Cardiac muscle cell (in vitro differentiated cells and primary cell): Measurements from ENCODE around the gene GBX1. TPM values are rescaled to one million over a fixed set of nuclear protein-coding genes. Genes with fewer than 3 reads are reported as not detected.

Source experiments
- DNase-seq, 2 donors: peaks; one replicate each; pipeline versions ENCODE4 v3.0.0 to v3.0.0-alpha.2; 2010 to 2017; ENCODE audit warnings: low read depth in 1 of 2, low spot score in 1 of 2
- H3K27ac ChIP-seq: fragments of 200-600 bp; sonication (generic); 2 replicates; pipeline ENCODE4 v1.5.1; 2016
- H3K27me3 ChIP-seq: fragments of 200-600 bp; sonication (generic); 2 replicates; pipeline ENCODE4 v1.6.0; 2016; ENCODE audit warnings: control low read depth
- H3K36me3 ChIP-seq: fragments of 200-600 bp; sonication (generic); 2 replicates; pipeline ENCODE4 v1.5.1; 2016; ENCODE audit warnings: control low read depth
- H3K4me1 ChIP-seq: fragments of 200-600 bp; sonication (generic); 2 replicates; pipeline ENCODE4 v1.8.1; 2017; ENCODE audit warnings: low read depth, mild to moderate bottlenecking, mixed run types
- H3K4me3 ChIP-seq: fragments of 200-600 bp; sonication (generic); 2 replicates; pipeline ENCODE4 v1.5.1; 2016; ENCODE audit warnings: mild to moderate bottlenecking
- H3K9me3 ChIP-seq: fragments of 200-600 bp; sonication (generic); 2 replicates; pipeline ENCODE4 v1.5.1; 2017; ENCODE audit warnings: low read depth, mild to moderate bottlenecking, control low read depth
- polyA plus RNA-seq: library from polyadenylated mRNA; unstranded; fragments of >200 nt; fragmentation: Nextera tagmentation; extraction: Ambion mirVana; gene quantifications from 2 replicates; pipeline ENCODE4 v1.2.1, GENCODE V29; 2016
- total RNA-seq: library from RNA; depleted of rRNA; stranded (reverse); fragments of >200 nt; gene quantifications from 2 replicates; pipeline ENCODE4 v1.2.3, GENCODE V29; 2016
- TF ChIP-seq, protein P1 (sequence below): IDR thresholded peaks from 2 replicates; pipeline ENCODE4 v1.5.1; 2012; ENCODE audit warnings: low read depth, mild to moderate bottlenecking, low read length

The GBX1 gene
- total and polyA plus RNA-seq, 2 experiments from 2014 or later, result 0.36 to 1.3 TPM

DNA sequence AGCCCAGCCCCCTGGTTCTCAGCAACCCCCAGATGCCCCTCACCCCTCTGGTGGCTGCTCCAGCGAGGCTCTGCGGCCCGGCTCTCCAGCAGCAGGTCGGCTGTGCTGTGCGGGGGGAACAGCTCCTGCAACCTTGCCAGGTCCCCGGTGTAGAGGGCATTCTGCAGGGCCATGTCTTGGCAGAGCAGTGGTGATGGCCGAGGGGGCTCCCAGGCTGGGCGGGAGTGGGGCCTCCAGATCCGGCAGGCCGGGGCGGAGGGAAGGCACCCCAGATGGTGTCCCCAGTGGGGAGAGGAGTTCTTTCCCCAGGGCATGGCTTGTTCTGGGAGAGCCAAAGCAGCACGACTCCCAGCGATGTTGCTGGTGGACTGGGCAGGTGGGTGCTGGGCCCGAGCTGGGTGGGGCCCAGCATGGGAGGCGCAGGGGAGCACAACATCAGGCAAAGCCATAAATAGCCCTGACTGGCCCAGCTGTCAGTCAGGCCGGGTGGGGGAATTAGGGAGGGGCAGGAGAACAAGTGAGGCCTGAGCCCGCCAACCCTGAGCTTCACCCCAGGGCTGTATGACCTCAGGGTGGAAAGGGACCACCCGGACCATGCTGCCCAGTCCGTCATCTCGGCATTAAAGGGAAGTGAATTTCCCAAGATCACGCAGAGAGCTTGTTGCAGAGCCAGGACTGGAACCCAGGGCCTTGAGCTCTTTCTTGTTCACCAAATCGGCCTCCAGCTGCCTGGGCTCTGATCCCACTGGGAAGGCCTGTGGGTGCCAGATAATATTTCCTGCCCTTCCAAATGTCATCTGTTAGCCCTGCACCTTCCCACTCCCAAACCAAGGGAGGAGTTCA, 20.1 kb upstream of the GBX1 start:
- H3K27me3 ChIP-seq, result peaks cover 8% of the 10 kb centered on the region
- no peaks in the 10 kb centered on the region for H3K9me3 ChIP-seq
- peaks cover 12% of the 10 kb centered on the region for H3K4me1 ChIP-seq
- peak overlapping the region; percentile 32 for H3K27ac ChIP-seq
- no peaks in the 10 kb centered on the region for H3K36me3 ChIP-seq
- DNase-seq, result no peak
- TF ChIP-seq, protein P1, sequence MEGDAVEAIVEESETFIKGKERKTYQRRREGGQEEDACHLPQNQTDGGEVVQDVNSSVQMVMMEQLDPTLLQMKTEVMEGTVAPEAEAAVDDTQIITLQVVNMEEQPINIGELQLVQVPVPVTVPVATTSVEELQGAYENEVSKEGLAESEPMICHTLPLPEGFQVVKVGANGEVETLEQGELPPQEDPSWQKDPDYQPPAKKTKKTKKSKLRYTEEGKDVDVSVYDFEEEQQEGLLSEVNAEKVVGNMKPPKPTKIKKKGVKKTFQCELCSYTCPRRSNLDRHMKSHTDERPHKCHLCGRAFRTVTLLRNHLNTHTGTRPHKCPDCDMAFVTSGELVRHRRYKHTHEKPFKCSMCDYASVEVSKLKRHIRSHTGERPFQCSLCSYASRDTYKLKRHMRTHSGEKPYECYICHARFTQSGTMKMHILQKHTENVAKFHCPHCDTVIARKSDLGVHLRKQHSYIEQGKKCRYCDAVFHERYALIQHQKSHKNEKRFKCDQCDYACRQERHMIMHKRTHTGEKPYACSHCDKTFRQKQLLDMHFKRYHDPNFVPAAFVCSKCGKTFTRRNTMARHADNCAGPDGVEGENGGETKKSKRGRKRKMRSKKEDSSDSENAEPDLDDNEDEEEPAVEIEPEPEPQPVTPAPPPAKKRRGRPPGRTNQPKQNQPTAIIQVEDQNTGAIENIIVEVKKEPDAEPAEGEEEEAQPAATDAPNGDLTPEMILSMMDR, result no peak
- H3K4me3 ChIP-seq, result no peak overlapping the region

DNA sequence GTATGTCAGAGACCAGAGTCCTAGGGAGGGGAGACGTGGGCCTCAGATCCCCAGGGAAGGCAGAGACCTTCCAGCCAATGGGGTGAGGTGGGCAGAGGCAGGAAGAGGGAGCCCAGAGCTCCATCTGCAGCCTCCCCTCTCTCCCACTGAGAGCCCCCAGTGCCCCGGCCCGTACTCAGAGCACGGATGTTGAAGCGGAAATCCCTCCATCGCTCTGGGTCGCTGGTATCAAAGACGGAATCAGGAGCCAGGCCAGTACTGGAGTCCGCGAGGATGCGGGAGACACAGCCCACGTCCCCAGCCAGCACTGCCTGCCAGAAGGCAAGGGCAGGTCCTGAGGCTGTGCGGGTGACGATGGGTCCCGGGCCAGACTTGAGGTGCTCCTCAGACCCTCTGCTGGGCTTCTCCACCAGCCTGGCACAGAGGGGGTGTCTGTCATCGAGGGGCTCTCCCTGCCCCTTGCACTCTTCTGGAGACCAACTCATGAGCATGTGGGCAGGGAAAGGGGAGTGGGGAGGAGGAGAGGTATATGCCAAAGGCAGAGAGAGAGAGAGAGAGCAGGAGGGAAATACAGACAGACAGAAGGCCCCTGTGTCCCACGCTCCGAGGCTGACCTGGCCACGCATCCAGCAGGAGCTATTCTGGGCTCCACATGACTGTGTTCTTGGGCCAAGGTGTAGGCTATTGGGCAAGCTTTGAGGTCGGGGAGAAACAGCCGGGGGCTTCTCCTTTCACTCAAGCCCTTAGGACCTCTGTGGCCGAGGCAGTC, 19.3 kb upstream of the GBX1 start, which contains the start of gene ASB10:
TSS of gene ASB10 (minus strand) at position 611 of the 769 bp plus-strand sequence. CDS start at position 491, 120 bp downstream.
- H3K4me1 ChIP-seq, result peaks cover 12% of the 10 kb centered on the region
- H3K27me3 ChIP-seq, result peaks cover 8% of the 10 kb centered on the region
- H3K36me3 ChIP-seq, result no peaks in the 10 kb centered on the region
- no peaks in the 10 kb centered on the region for H3K9me3 ChIP-seq
- no peak for DNase-seq
- H3K27ac ChIP-seq, result peak within 1 kb of the TSS; percentile 32
- TF ChIP-seq, protein P1, result no peak
- no peak within 1 kb of the TSS for H3K4me3 ChIP-seq

DNA sequence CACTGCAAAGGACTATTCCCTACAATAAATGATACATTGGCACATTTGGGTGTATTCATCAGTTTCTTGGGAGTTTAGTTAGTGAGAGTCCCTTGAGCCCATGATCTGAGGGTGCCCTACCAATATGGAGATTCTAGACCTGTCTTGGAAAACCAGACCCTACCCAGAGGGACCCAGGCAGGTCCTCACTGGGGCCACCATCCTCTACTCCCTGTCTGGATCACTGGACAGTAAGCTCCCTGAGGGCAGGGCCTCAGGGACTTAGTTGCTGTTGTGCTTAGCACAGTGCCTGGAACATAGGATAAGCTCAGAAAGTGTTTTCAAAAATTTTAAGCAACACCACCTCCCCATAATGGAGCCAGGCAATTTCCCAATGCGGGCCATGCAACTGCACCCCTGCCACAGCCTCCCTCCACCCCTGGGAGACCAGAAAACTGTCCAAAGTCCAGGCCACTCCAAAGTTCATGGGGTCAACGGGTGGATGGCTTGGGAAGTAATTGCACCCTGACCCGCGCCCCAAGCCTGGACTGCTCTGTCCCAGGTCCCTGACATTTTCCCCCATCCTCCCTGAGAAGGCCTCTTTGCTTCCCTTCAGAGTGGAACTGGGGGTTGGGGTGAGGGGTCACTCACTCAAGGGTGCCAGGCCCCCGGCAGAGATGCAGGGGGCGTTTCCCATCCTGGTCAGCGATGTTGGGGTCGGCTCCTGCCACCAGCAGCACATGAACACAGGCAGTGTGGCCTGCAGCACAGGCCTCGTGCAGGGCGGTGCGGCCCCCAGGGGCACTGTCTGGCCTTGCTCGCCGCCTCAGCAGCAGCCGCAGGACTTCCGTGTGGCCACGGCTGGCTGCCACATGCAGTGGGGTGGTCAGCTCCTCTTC, 18.5 kb upstream of the GBX1 start:
- H3K4me3 ChIP-seq, result no peak overlapping the region
- TF ChIP-seq, protein P1, result no peak
- DNase-seq, result no peak
- H3K4me1 ChIP-seq, result peaks cover 12% of the 10 kb centered on the region
- no peaks in the 10 kb centered on the region for H3K36me3 ChIP-seq
- no peaks in the 10 kb centered on the region for H3K9me3 ChIP-seq
- H3K27me3 ChIP-seq, result peaks cover 6% of the 10 kb centered on the region
- no peak overlapping the region for H3K27ac ChIP-seq

DNA sequence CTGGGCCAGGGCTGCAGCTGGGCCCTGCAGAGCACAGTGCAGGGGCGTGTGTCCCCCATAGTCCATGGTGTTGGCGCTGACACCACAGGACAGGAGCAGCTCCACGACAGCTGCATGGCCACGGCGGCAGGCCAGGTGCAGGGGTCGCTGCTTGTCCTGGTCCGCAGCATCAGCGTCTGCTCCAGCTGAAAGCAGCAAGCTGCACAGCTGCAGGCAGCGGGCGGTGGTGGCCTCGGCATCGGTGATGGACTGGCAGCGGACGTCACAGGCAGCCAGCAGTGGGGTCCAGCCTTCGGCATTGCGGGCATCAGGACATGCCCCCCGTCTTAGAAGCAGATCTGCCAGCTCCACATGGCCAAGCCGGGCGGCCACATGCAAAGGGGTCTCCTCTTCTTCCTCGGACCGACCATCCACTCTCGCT, 13.5 kb upstream of the GBX1 start:
- TF ChIP-seq, protein P1, result no peak
- H3K4me1 ChIP-seq, result no peaks in the 10 kb centered on the region
- H3K27me3 ChIP-seq, result peaks cover 18% of the 10 kb centered on the region
- no peak overlapping the region for H3K27ac ChIP-seq
- H3K4me3 ChIP-seq, result no peak overlapping the region
- H3K9me3 ChIP-seq, result no peaks in the 10 kb centered on the region
- DNase-seq, result no peak
- no peaks in the 10 kb centered on the region for H3K36me3 ChIP-seq

DNA sequence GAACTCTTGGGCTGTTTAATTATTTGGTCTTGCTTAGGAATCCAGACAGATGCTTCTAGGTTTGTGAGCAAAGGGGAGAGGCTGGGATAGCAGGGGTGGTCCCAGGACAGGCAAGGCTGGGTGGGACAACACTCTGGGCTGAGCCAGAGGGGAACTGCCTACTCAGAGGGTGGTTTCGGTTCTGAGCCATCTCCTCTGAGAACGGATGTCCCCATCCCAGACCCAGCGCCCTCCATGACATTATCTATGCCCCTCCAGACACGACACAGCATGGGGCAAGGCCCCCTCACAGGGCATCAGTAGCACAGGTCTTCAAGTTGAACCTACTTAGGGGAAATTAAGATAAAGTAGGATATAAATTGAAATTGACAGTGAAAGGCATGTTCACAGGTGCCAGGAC, 12.5 kb upstream of the GBX1 start:
- no peaks in the 10 kb centered on the region for H3K9me3 ChIP-seq
- no peak overlapping the region for H3K27ac ChIP-seq

More for the DNA sequence above, 12.5 kb upstream of the GBX1 start:
- Histone ChIP-seq H3K4me1 (no peaks in the 10 kb centered on the region), H3K36me3 (no peaks in the 10 kb centered on the region), H3K4me3 (no peak overlapping the region), H3K27me3 (peaks cover 29% of the 10 kb centered on the region)
- no peak for DNase-seq
- TF ChIP-seq, protein P1, result no peak
